HEK293 (cell line): ENCODE measurements around the gene FAM171A1.

Source experiments
- CTCF ChIA-PET: fragments of 350-600 bp; formaldehyde crosslinking; extraction: SDS; loops from one replicate; lab custom pipeline; 2021; ENCODE audit warnings: antibody characterized with exemption; lab: Yijun Ruan, JAX
- POLR2A ChIA-PET: fragments of 300-600 bp; formaldehyde crosslinking; extraction: SDS; loops from one replicate; lab custom pipeline; 2020; ENCODE audit warnings: antibody characterized with exemption, inconsistent platforms; lab: Yijun Ruan, JAX
- H3K27ac ChIP-seq: fragments of 200-500 bp; sonication (Bioruptor generic); 2 replicates; pipeline ENCODE4 v1.5.1; 2014; ENCODE audit warnings: low read depth, low read length, control low read depth, inconsistent platforms; ENCODE audit errors: extremely low read depth
- H3K36me3 ChIP-seq, 2 experiments: fragments of 200-500 bp in 1 of 2; sonication (Bioruptor generic) in 1 of 2; 1 replicate in 1 of 2; 2 replicates in 1 of 2; pipeline ENCODE4 v1.5.1; 2014 to 2017; ENCODE audit warnings: inconsistent platforms in 2 of 2, low read length in 2 of 2; ENCODE audit not compliant: control insufficient read depth in 2 of 2, insufficient read depth in 1 of 2
- H3K4me1 ChIP-seq: fragments of 200-500 bp; sonication (Bioruptor generic); 2 replicates; pipeline ENCODE4 v1.5.1; 2014; ENCODE audit warnings: mild to moderate bottlenecking, low read length, inconsistent platforms; ENCODE audit not compliant: control insufficient read depth, insufficient read depth
- H3K4me3 ChIP-seq: 2 replicates; pipeline ENCODE4 v1.5.1; 2011; ENCODE audit warnings: low read depth, mild to moderate bottlenecking, control low read depth, low read length, moderate library complexity
- H3K9me3 ChIP-seq: fragments of 200-500 bp; sonication (Bioruptor generic); 2 replicates; pipeline ENCODE4 v1.5.1; 2014; ENCODE audit warnings: low read depth, low read length, inconsistent platforms; ENCODE audit not compliant: control insufficient read depth, insufficient read depth
- ELK4 ChIP-seq: IDR thresholded peaks from 2 replicates; pipeline ENCODE4 v1.6.1; 2011; ENCODE audit warnings: mild to moderate bottlenecking, low read depth, low read length, borderline replicate concordance
- INSM2 ChIP-seq: fragments of 450-650 bp; formaldehyde crosslinking; IDR thresholded peaks from 2 replicates; pipeline ENCODE4 v1.5.1; 2016; ENCODE audit warnings: missing biosample characterization, missing genetic modification characterization
- MYNN ChIP-seq: fragments of 450-650 bp; formaldehyde crosslinking; IDR thresholded peaks from 2 replicates; pipeline ENCODE4 v1.5.1; 2016; ENCODE audit warnings: missing biosample characterization, missing genetic modification characterization, borderline replicate concordance
- PRDM2 ChIP-seq: fragments of 450-650 bp; formaldehyde crosslinking; IDR thresholded peaks from 2 replicates; pipeline ENCODE4 v1.5.1; 2016; ENCODE audit warnings: missing biosample characterization, missing genetic modification characterization, borderline replicate concordance
- YY1 ChIP-seq: fragments of 450-650 bp; formaldehyde crosslinking; IDR thresholded peaks from 2 replicates; pipeline ENCODE4 v1.5.1; 2018; ENCODE audit warnings: missing biosample characterization, missing genetic modification characterization
- ZNF140 ChIP-seq: fragments of 450-650 bp; formaldehyde crosslinking; IDR thresholded peaks from 2 replicates; pipeline ENCODE4 v1.5.1; 2016; ENCODE audit warnings: missing biosample characterization, missing genetic modification characterization
- ZNF18 ChIP-seq: fragments of 450-650 bp; formaldehyde crosslinking; IDR thresholded peaks from 2 replicates; pipeline ENCODE4 v1.5.1; 2016; ENCODE audit warnings: missing biosample characterization, missing genetic modification characterization
- ZNF341 ChIP-seq: fragments of 450-650 bp; formaldehyde crosslinking; IDR thresholded peaks from 2 replicates; pipeline ENCODE4; 2016; ENCODE audit warnings: low read depth, missing biosample characterization, missing genetic modification characterization
- ZNF354C ChIP-seq: fragments of 450-650 bp; formaldehyde crosslinking; IDR thresholded peaks from 2 replicates; pipeline ENCODE4 v1.5.1; 2016; ENCODE audit warnings: missing biosample characterization, missing genetic modification characterization, low read depth, borderline replicate concordance
- ZNF639 ChIP-seq: fragments of 450-650 bp; formaldehyde crosslinking; IDR thresholded peaks from 2 replicates; pipeline ENCODE4 v1.5.1; 2016; ENCODE audit warnings: missing biosample characterization, missing genetic modification characterization
- TF ChIP-seq, protein P1 (sequence below): fragments of 450-650 bp; formaldehyde crosslinking; IDR thresholded peaks from 2 replicates; pipeline ENCODE4 v1.5.1; 2016; ENCODE audit warnings: missing biosample characterization, missing genetic modification characterization
- TF ChIP-seq, protein P2 (sequence below): fragments of 450-650 bp; formaldehyde crosslinking; IDR thresholded peaks from 2 replicates; pipeline ENCODE4 v1.5.1; 2016; ENCODE audit warnings: missing biosample characterization, missing genetic modification characterization

Gene FAM171A1

DNA sequence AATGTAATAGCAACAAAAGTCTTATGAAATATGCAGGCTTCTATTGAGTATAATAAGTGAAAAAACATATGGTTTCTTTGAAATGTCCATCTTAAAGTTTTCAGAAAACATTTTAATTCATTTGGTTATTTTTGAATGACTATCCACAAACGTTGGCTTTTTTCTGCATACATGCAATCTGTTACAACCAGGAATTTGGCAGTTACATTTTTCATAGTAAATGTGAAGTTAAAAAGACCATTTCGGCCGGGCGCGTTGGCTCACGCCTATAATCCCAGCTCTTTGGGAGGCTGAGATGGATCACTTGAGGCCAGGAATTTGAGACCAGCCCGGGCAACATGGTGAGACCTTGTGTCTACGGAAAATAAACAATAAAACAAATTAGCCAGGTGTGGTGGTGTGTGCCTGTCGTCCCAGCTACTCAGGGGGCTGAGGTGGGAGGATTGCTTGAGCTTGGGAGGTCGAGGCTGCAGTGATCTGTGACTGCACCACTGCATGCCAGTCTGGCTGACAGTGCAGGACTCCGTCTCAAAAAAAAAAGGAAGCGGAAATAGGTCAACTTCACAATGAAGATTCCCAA is 128.7 kb downstream of the FAM171A1 start:
- ChIA-PET POLR2A (no interaction called here), CTCF (interaction anchor here (0.6 kb wide), 1 partner anchor 111 kb away, joined by 3 read pairs; no protein-coding TSS in a partner anchor)
- H3K4me3 ChIP-seq, result no peak overlapping the region
- TF ChIP-seq ZNF341 (tag by site-specific recombination) (no peak), PRDM2 (tag by site-specific recombination) (no peak)
- TF ChIP-seq, protein P1, sequence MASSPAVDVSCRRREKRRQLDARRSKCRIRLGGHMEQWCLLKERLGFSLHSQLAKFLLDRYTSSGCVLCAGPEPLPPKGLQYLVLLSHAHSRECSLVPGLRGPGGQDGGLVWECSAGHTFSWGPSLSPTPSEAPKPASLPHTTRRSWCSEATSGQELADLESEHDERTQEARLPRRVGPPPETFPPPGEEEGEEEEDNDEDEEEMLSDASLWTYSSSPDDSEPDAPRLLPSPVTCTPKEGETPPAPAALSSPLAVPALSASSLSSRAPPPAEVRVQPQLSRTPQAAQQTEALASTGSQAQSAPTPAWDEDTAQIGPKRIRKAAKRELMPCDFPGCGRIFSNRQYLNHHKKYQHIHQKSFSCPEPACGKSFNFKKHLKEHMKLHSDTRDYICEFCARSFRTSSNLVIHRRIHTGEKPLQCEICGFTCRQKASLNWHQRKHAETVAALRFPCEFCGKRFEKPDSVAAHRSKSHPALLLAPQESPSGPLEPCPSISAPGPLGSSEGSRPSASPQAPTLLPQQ, result no peak
- H3K27ac ChIP-seq, result no peak overlapping the region
- H3K4me1 ChIP-seq, result no peaks in the 10 kb centered on the region
- H3K36me3 ChIP-seq, result no peaks in the 10 kb centered on the region; a peak in 1 of 3 replicates
- no peaks in the 10 kb centered on the region for H3K9me3 ChIP-seq

- Histone ChIP-seq H3K9me3 (no peaks in the 10 kb centered on the region), H3K4me1 (no peaks in the 10 kb centered on the region), H3K4me3 (no peak overlapping the region)
- CTCF ChIA-PET, result no interaction called here
- POLR2A ChIA-PET, result no interaction called here
- TF ChIP-seq, protein P2, sequence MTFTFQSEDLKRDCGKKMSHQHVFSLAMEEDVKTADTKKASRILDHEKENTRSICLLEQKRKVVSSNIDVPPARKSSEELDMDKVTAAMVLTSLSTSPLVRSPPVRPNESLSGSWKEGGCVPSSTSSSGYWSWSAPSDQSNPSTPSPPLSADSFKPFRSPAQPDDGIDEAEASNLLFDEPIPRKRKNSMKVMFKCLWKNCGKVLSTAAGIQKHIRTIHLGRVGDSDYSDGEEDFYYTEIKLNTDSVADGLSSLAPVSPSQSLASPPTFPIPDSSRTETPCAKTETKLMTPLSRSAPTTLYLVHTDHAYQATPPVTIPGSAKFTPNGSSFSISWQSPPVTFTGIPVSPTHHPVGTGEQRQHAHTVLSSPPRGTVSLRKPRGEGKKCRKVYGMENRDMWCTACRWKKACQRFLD, result no peak
- TF ChIP-seq YY1 (no peak), ELK4 (no peak), ZNF140 (tag by site-specific recombination) (no peak), ZNF18 (tag by site-specific recombination) (no peak), ZNF639 (tag by site-specific recombination) (no peak), ZNF354C (tag by site-specific recombination) (no peak), MYNN (no peak), INSM2 (no peak)
- TF ChIP-seq, all 188 proteins: peak for 0
- no peak overlapping the region for H3K27ac ChIP-seq
- no peaks in the 10 kb centered on the region; a peak in 1 of 3 replicates for H3K36me3 ChIP-seq
Measured at GRCh38 chr10:15241306-15241705, 129.8 kb downstream of the FAM171A1 start.
